ENCODE data around the gene WDR90.

The WDR90 gene

GRCh38 chr16:649631-650030 lies 466 bp downstream of the WDR90 start:
- H3K27ac ChIP-seq (ENCODE audit: extremely low read depth, low read depth, low read length), result peak overlapping the region; percentile 97
- ChIA-PET CTCF (interaction anchor here (0.6 to 1.6 kb wide), 4 partner anchors 12 to 117 kb away, joined by 3 to 4 read pairs (median 3); partner anchors contain the start of gene RHOT2), POLR2A (interaction anchor here (0.8 to 2.3 kb wide), 4 partner anchors 11 to 31 kb away, joined by 3 to 10 read pairs (median 6); partner anchors contain the start of genes METTL26, RHOT2 and STUB1)
- H3K36me3 ChIP-seq (ENCODE audit: control insufficient read depth in 2 of 2, insufficient read depth in 1 of 2, low read length in 2 of 2), result peaks cover 0 to 33% of the 10 kb centered on the region in 2 experiments; a peak in 2 of 3 replicates
- H3K9me3 ChIP-seq (ENCODE audit: control insufficient read depth, insufficient read depth, low read depth, low read length), result no peaks in the 10 kb centered on the region
- peak overlapping the region; percentile 37 for H3K4me3 ChIP-seq (ENCODE audit: low read depth, low read length)
- TF ChIP-seq ZNF433 (tag by site-specific recombination; IDR thresholded peaks at IDR 0.05; ENCODE audit: low read depth) (no peak), ZNF677 (tag by site-specific recombination; IDR thresholded peaks at IDR 0.05) (0 out of 2 replicates have a peak, but pooled peaks have one; percentile 26), INSM2 (tag by site-specific recombination; IDR thresholded peaks at IDR 0.05) (no peak), ZNF571 (tag by site-specific recombination; IDR thresholded peaks at IDR 0.05) (no peak), KLF10 (tag by site-specific recombination; IDR thresholded peaks at IDR 0.05) (peak; percentile 86), ZBTB48 (tag by site-specific recombination; IDR thresholded peaks at IDR 0.05) (no peak), ZNF514 (tag by site-specific recombination; IDR thresholded peaks at IDR 0.05) (no peak)
- TF ChIP-seq, protein P1, sequence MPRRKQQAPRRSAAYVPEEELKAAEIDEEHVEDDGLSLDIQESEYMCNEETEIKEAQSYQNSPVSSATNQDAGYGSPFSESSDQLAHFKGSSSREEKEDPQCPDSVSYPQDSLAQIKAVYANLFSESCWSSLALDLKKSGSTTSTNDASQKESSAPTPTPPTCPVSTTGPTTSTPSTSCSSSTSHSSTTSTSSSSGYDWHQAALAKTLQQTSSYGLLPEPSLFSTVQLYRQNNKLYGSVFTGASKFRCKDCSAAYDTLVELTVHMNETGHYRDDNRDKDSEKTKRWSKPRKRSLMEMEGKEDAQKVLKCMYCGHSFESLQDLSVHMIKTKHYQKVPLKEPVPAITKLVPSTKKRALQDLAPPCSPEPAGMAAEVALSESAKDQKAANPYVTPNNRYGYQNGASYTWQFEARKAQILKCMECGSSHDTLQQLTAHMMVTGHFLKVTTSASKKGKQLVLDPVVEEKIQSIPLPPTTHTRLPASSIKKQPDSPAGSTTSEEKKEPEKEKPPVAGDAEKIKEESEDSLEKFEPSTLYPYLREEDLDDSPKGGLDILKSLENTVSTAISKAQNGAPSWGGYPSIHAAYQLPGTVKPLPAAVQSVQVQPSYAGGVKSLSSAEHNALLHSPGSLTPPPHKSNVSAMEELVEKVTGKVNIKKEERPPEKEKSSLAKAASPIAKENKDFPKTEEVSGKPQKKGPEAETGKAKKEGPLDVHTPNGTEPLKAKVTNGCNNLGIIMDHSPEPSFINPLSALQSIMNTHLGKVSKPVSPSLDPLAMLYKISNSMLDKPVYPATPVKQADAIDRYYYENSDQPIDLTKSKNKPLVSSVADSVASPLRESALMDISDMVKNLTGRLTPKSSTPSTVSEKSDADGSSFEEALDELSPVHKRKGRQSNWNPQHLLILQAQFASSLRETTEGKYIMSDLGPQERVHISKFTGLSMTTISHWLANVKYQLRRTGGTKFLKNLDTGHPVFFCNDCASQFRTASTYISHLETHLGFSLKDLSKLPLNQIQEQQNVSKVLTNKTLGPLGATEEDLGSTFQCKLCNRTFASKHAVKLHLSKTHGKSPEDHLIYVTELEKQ (tag by site-specific recombination; IDR thresholded peaks at IDR 0.05; ENCODE audit: borderline replicate concordance), result no peak
- TF ChIP-seq, protein P2, sequence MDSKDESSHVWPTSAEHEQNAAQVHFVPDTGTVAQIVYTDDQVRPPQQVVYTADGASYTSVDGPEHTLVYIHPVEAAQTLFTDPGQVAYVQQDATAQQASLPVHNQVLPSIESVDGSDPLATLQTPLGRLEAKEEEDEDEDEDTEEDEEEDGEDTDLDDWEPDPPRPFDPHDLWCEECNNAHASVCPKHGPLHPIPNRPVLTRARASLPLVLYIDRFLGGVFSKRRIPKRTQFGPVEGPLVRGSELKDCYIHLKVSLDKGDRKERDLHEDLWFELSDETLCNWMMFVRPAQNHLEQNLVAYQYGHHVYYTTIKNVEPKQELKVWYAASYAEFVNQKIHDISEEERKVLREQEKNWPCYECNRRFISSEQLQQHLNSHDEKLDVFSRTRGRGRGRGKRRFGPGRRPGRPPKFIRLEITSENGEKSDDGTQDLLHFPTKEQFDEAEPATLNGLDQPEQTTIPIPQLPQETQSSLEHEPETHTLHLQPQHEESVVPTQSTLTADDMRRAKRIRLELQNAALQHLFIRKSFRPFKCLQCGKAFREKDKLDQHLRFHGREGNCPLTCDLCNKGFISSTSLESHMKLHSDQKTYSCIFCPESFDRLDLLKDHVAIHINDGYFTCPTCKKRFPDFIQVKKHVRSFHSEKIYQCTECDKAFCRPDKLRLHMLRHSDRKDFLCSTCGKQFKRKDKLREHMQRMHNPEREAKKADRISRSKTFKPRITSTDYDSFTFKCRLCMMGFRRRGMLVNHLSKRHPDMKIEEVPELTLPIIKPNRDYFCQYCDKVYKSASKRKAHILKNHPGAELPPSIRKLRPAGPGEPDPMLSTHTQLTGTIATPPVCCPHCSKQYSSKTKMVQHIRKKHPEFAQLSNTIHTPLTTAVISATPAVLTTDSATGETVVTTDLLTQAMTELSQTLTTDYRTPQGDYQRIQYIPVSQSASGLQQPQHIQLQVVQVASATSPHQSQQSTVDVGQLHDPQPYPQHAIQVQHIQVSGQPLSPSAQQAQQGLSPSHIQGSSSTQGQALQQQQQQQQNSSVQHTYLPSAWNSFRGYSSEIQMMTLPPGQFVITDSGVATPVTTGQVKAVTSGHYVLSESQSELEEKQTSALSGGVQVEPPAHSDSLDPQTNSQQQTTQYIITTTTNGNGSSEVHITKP (tag by site-specific recombination; IDR thresholded peaks at IDR 0.05), result peak; percentile 30; the same call in 1 of the 2 replicates
- 0 out of 2 replicates have a peak, but pooled peaks cover 5% of the 10 kb centered on the region for H3K4me1 ChIP-seq (ENCODE audit: control insufficient read depth, insufficient read depth, low read length)

GRCh38 chr16:651844-652243 lies 2.7 kb downstream of the WDR90 start:
- TF ChIP-seq EGR2 (tag by site-specific recombination; IDR thresholded peaks at IDR 0.05; ENCODE audit: low read depth) (peak; percentile 63), ZNF707 (tag by site-specific recombination; IDR thresholded peaks at IDR 0.05) (no peak), OSR2 (tag by site-specific recombination; IDR thresholded peaks at IDR 0.05) (no peak), SP2 (tag by site-specific recombination; IDR thresholded peaks at IDR 0.05) (peak; percentile 44; the same call in 1 of the 2 replicates), ZNF558 (tag by site-specific recombination; IDR thresholded peaks at IDR 0.05) (no peak)
- TF ChIP-seq, protein P3, sequence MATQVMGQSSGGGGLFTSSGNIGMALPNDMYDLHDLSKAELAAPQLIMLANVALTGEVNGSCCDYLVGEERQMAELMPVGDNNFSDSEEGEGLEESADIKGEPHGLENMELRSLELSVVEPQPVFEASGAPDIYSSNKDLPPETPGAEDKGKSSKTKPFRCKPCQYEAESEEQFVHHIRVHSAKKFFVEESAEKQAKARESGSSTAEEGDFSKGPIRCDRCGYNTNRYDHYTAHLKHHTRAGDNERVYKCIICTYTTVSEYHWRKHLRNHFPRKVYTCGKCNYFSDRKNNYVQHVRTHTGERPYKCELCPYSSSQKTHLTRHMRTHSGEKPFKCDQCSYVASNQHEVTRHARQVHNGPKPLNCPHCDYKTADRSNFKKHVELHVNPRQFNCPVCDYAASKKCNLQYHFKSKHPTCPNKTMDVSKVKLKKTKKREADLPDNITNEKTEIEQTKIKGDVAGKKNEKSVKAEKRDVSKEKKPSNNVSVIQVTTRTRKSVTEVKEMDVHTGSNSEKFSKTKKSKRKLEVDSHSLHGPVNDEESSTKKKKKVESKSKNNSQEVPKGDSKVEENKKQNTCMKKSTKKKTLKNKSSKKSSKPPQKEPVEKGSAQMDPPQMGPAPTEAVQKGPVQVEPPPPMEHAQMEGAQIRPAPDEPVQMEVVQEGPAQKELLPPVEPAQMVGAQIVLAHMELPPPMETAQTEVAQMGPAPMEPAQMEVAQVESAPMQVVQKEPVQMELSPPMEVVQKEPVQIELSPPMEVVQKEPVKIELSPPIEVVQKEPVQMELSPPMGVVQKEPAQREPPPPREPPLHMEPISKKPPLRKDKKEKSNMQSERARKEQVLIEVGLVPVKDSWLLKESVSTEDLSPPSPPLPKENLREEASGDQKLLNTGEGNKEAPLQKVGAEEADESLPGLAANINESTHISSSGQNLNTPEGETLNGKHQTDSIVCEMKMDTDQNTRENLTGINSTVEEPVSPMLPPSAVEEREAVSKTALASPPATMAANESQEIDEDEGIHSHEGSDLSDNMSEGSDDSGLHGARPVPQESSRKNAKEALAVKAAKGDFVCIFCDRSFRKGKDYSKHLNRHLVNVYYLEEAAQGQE (tag by site-specific recombination; IDR thresholded peaks at IDR 0.05), result no peak
- H3K27ac ChIP-seq (ENCODE audit: extremely low read depth, low read depth, low read length), result no peak overlapping the region
- no peak overlapping the region for H3K4me3 ChIP-seq (ENCODE audit: low read depth, low read length)
- H3K9me3 ChIP-seq (ENCODE audit: control insufficient read depth, insufficient read depth, low read depth, low read length), result no peaks in the 10 kb centered on the region
- peaks cover 0 to 53% of the 10 kb centered on the region in 2 experiments; a peak in 2 of 3 replicates for H3K36me3 ChIP-seq (ENCODE audit: control insufficient read depth in 2 of 2, insufficient read depth in 1 of 2, low read length in 2 of 2)
- ChIA-PET POLR2A (no interaction called here), CTCF (no interaction called here)
- H3K4me1 ChIP-seq (ENCODE audit: control insufficient read depth, insufficient read depth, low read length), result 0 out of 2 replicates have a peak, but pooled peaks cover 3% of the 10 kb centered on the region

Data from HEK293 (cell line).